ENCODE results near the gene IFT172.

GRCh38 chr2:27496357-27497287, 7.1 kb upstream of the IFT172 start, which contains the start of gene GCKR:
- TF ChIP-seq POLR2A (IDR thresholded peaks at IDR 0.05) (no peak), CTCF (IDR thresholded peaks at IDR 0.05) (no peak), EP300 (IDR thresholded peaks at IDR 0.05) (no peak)

Data from ovary (tissue), 3 donors.